BE2C (cell line): ENCODE results near the gene SPAG8. TPM values are rescaled to one million over a fixed set of nuclear protein-coding genes. Genes with fewer than 3 reads are reported as not detected.

Source experiments
- DNase-seq: peaks from one replicate; pipeline ENCODE4 v3.0.0-alpha.2; 2020
- H3K27me3 ChIP-seq: fragments of 250-450 bp; sonication (Bioruptor Pico); 2 replicates; pipeline ENCODE4 v1.5.1; 2020; ENCODE audit warnings: mild to moderate bottlenecking
- H3K36me3 ChIP-seq: fragments of 250-450 bp; sonication (Bioruptor Pico); 2 replicates; pipeline ENCODE4 v1.5.1; 2020; ENCODE audit warnings: mild to moderate bottlenecking
- H3K4me1 ChIP-seq: fragments of 250-450 bp; sonication (Bioruptor Pico); 2 replicates; pipeline ENCODE4 v1.5.1; 2020
- H3K4me3 ChIP-seq: 2 replicates; pipeline ENCODE4 v1.5.1; 2011; ENCODE audit warnings: low read depth, low read length
- H3K9me3 ChIP-seq: fragments of 250-450 bp; sonication (Bioruptor Pico); 2 replicates; pipeline ENCODE4 v1.5.1; 2020
- CTCF ChIP-seq: IDR thresholded peaks from 2 replicates; pipeline ENCODE4 v1.5.1; 2012; ENCODE audit warnings: mild to moderate bottlenecking, low read depth, low read length
- polyA plus RNA-seq: library from polyadenylated mRNA; unstranded; fragments of >200 nt; gene quantifications from one replicate; pipeline ENCODE4 v1.2.1, GENCODE V29; 2012; ENCODE audit warnings: low read depth, missing spikeins; ENCODE audit not compliant: insufficient read length, insufficient read depth

Gene SPAG8
- 1.7 TPM for polyA plus RNA-seq

GRCh38 chr9:35812025-35812602 lies at the start of gene SPAG8:
Gene SPAG8, minus strand, starts transcription at chr9:35812262. Its CDS starts 115 bp downstream, at chr9:35812147.
- Histone ChIP-seq H3K27me3 (no peaks in the 10 kb centered on the region), H3K4me1 (peaks cover 8% of the 10 kb centered on the region), H3K4me3 (peak within 1 kb of the TSS; percentile 71), H3K36me3 (no peaks in the 10 kb centered on the region), H3K9me3 (no peaks in the 10 kb centered on the region)
- DNase-seq: peak; percentile 92
- no peak for TF ChIP-seq CTCF

GRCh38 chr9:35861161-35861897 lies 49.3 kb upstream of the SPAG8 start:
- TF ChIP-seq CTCF: no peak
- Histone ChIP-seq H3K4me1 (peaks cover 2% of the 10 kb centered on the region; the same call in 1 of the 2 replicates), H3K27me3 (no peaks in the 10 kb centered on the region; the same call in 1 of the 2 replicates), H3K4me3 (no peak overlapping the region), H3K9me3 (no peaks in the 10 kb centered on the region), H3K36me3 (no peaks in the 10 kb centered on the region)
- DNase-seq: no peak

GRCh38 chr9:35859990-35860339 lies 47.9 kb upstream of the SPAG8 start:
- no peaks in the 10 kb centered on the region for H3K9me3 ChIP-seq
- DNase-seq: no peak
- H3K4me3 ChIP-seq: no peak overlapping the region
- no peaks in the 10 kb centered on the region for H3K36me3 ChIP-seq
- H3K27me3 ChIP-seq: no peaks in the 10 kb centered on the region; the same call in 1 of the 2 replicates
- peaks cover 2% of the 10 kb centered on the region; the same call in 1 of the 2 replicates for H3K4me1 ChIP-seq
- TF ChIP-seq CTCF: no peak

- Histone ChIP-seq H3K4me1 (peaks cover 2% of the 10 kb centered on the region; the same call in 1 of the 2 replicates), H3K36me3 (no peaks in the 10 kb centered on the region), H3K9me3 (no peaks in the 10 kb centered on the region), H3K27me3 (no peaks in the 10 kb centered on the region; the same call in 1 of the 2 replicates), H3K4me3 (no peak overlapping the region)
- no peak for DNase-seq
- TF ChIP-seq CTCF: no peak
Observed at GRCh38 chr9:35859310-35859989, 47.4 kb upstream of the SPAG8 start.

GRCh38 chr9:35858458-35858857 lies 46.4 kb upstream of the SPAG8 start:
- Histone ChIP-seq H3K9me3 (no peaks in the 10 kb centered on the region), H3K27me3 (no peaks in the 10 kb centered on the region; the same call in 1 of the 2 replicates), H3K4me1 (no peaks in the 10 kb centered on the region), H3K4me3 (no peak overlapping the region), H3K36me3 (no peaks in the 10 kb centered on the region)
- DNase-seq: no peak
- TF ChIP-seq CTCF: no peak
